Measurements from ENCODE around the gene LGR6. TPM values are rescaled to one million over a fixed set of nuclear protein-coding genes. Genes with fewer than 3 reads are reported as not detected.
"Not testable (repeated sequence)": the region's sequence is repeated elsewhere in the genome, so short reads cannot be mapped to it uniquely, and the experiment has no call there.

Gene LGR6
- total RNA-seq, 1 donor from 2014 or later, result 0.53 TPM

DNA sequence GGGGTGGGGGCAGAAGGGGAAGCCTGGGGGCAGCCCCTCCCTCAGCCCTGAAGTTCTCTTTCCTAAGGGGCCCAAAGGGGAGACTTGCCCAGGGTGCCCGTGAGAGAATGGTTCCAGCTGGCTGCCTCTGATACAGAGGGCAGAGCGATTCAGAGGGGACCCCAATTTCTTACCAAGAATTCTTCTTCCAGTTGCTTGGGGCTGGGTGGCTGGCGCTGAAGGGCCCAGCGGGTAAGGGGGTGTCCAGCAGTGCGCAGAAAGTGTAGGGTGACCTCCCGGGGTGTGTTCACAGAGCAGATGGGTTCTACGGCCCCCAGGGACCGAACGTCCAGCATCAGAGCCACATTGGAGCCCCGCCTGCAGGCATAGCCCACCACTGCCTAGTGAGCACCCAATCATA, 35.7 kb upstream of the LGR6 start:
- ATAC-seq, result no peak
- DNase-seq (ENCODE audit: low spot score), result no peak
- intact Hi-C loops (cut with DNase I), result no loop called here

DNA sequence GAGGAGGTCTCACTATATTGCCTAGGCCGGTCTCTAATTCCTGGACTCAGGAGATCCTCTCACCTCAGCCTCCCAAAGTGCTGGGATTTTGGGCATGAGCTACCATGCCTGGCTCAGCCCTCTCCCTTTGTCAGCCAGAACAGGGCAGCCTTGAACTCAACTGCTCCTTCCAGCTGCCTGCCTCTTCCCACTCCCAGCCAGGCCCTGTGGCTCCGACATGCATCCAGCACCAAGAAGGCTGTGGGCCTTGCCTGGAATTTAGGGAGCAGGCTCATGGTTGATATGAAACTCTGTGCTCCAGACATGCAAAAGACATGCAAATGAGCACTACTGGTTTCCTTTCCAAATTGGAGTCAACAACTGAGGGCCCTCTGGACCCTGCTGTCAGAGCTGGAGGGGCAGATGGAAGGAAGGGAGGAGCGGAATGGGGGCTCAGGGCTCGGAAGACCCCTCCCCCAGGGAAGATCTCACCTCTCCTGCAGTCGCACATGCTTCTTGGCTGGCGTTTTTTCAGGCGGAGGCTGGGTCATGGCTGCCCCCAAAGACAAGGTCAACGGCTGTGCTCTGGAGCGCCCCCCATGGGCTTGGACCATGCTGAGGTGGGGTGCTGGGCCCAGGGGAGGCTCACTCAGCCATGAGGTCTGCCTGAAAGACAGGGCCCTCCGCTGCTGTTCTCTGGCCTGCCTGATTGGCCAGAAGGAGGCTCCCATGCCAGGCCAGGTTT, 34.6 kb upstream of the LGR6 start:
- intact Hi-C loops (cut with DNase I), result no loop called here
- ATAC-seq, result no peak
- DNase-seq (ENCODE audit: low spot score), result no peak

DNA sequence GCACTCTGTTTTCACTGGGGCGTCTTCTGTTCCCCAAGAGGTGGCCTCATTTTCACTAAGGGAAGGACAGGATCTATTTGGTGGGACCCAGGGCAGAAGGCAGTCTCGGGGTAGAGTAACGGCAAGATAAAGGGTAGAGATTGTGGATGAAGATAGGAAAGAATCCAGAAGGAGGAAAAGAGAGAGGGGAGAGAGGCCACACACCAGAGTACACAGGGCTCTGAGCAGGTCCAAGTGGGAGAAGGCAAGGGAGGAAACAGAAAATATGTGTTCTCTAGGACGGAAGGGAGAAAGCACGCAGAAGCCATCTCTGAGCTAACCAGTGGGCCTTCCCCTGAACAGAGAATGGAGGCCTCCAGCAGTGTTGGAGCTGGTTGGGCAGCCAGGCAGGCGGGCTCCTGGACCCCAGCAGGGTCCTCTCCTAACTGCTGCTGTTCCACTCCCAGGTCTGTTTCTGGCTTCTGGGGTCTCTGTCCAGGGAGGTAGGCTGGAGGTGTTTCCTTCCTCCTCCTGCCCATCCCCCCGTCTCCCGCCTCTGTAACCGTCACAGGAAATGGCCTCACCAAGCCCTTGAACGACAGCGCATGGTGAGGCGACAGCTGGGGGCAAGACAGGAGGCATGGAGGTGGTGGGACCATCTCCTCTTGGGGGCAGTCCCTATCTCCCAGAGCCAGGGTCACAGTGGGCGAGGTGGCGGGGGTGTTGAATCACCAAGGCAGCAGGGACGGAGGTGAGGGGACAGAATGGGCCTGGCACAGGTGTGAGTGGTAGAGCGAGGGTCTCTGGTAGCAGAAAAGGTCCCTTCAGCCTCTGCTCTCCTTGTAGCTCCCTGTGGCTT, 33.8 kb upstream of the LGR6 start:
- ATAC-seq, result no peak
- DNase-seq (ENCODE audit: low spot score), result no peak
- intact Hi-C loops (cut with DNase I), result no loop called here

DNA sequence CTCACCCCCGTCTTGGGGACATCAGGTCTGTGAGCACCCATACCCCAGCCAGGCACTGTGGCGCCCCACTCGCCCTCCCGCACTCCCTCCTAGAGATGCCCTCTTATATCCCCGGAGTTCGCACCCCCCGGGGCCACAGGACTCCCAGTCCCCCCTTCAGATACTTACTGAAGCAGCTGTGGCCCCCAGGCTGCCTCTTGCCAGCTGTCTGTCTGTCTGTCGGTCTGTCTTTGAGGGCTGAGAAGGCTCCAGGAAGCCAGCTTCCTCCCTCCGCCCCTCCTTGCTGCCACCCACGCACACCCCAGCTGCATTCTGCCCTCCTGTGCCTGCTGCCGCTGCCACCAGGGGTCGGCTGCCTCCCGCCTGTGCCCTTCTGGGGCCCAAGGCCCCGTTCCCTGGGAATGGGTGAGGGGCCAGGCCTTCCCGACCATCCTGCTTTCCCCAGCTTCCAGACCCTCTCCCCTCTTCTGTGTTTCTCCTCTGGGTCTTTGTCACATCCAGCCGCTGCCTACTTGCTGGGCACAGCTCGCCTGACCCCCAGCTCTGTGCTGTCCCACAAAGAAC, 33.1 kb upstream of the LGR6 start, which contains the start of gene PTPN7:
Gene PTPN7, minus strand, starts transcription at position 226 of the 564 bp plus-strand sequence. CDS start 1,200 bp downstream, outside the sequence.
- intact Hi-C loops (cut with DNase I), result no loop called here
- no peak for DNase-seq (ENCODE audit: low spot score)
- ATAC-seq, result no peak

DNA sequence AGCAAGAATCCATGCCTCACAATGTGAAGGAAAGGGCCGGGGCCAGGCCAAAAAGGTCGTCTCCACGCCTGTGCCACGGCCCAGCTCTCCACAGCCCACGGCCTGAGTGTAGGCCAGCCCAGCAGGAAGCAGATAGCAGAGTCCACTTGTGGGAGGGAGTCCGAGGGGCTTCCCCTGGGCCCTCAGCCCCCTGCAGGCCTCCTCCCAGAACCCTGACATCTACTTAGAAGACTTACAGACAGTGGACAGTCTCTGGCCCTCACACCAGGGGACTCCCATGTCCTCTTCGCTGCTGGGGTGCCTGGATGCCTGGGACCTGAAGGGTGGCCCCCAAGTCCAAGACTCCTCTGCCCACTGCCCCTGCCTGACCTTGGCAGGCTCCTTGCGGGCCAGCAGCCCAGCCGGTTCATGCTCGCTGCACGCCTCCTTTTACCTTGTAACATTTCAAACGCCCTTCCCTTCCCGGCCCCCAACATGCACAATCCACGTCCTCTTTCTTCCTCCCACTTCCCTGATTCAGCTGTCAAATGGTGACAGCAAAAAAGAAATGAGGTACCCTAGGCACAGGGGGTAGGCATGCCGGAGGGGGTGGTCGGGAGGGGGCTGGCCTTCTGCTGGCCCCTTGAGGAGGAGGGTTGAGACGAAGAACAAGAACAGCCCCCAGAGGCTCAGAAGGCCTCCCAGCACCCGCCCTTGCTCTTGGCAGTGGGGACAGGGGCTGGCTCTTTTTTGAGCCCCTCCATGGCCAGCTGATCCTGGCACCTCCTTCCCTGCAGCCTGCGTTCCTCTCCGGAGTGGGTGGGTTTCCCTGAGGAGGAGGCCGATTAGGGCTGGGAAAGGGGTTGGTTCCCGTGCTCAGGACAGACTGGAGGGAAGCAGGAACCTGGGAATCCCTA, 32.2 kb upstream of the LGR6 start:
- DNase-seq (ENCODE audit: low spot score) (no peak), ATAC-seq (no peak)
- intact Hi-C loops (cut with DNase I), result no loop called here

DNA sequence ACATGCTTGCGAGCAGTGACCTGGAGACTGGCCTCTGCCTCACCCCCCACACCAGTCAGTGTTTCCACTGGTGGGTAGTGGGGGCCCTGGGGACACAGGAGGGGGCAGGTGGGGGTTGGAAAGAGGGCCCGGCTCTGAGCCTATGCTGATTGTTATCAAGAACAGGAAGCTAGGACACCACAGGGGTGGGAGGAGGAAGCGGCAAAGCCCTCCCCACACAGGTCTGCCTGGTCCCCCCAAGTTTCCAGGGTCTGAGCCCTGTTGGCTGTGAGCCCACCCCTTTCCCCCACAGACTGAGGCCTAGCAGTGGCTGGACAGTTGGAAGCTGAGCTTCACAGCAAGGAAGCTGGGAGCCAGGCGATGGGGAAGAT, 31.6 kb upstream of the LGR6 start:
- intact Hi-C loops (cut with DNase I), result no loop called here
- no peak for DNase-seq (ENCODE audit: low spot score)
- ATAC-seq, result no peak

DNA sequence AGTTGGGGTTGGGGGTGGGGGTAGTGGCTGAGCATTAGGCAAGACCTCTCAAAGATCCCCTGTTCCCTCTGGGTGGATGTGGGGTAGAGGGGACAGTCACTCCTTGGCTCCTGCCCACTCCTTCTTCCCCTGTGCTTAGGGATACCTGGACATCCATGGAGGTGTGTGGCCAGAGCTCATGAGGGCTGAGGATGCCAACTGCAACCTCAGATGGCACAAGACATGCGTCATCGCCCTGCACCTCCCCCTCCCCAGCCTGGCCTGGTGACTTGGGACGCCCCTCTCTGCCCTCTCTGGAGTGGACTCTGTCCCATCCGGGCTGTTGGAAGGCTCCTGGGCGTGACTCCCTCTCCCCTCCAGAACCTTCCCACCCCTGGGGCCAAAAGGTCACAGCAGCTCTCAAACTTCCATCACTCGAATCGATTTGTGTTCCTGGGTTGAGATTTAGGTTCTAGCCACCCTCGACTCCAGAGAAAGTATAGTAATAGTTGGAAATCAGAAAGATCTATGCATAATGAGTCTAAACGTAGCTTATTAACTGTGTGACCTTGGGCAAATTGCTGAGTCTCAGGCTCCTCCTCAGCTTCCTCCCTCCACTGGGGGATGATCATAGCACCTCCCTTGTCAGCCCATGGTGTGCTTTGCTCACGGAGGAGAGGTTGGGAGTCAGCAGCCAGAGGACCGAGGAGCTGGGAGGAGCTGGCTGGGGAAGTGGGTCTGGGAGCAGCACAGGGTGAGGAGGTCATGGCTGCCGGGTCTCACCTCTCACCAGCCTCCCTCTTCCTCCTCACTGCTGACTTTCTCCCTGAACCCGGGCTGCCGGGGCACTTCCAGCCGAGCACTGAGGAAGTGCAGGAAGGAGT, 30.9 kb upstream of the LGR6 start:
- intact Hi-C loops (cut with DNase I), result no loop called here
- peak; percentile 3 for ATAC-seq
- DNase-seq (ENCODE audit: low spot score), result no peak

DNA sequence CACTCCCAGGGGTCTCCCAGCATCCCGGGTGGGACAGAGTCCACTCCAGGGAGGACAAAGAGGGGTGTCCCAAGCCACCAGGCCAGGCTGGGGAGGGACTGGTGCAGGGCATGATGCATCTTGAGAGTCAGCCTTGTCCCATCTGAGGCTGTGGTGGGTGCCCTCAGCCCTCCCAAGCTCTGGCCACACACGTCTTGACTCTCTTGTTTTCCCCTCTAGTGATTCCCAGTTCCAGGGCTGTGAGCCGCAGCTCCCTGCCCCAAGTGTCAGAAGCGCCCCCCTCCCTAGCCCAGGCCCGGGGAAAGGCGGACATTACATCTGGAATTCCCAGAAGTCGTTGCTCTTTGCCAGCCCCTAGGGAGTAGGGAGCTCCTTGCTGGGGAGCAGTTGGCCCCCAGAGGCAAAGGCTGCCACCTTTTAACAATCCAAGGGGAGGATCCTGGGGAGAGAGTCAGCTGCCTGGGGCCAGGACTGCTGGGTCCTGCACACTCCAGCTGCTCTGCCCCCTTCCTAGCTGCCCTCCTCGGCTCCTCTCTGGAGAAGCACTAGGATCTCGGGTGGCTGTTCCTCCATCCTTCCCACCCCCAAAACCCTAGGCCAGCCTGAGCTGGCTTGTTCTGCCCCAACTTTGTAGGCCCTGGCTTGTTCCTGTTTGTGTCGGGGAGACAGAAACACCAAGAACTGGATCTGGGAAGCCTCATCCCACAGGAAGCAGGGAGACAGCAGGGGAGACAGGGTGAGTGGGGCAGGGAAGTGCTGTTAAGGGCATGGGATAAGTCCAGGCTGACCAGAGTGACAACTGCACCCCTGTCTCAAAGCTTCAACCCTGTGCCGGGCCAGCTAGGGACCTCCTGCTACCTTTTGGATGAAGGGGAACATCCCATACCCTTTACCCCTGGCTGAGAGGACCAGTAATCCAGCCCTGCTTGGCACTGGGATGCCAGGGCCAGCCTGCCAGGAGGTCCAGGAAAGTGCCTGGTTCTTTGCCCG, 30.0 kb upstream of the LGR6 start:
- intact Hi-C loops (cut with DNase I), result no loop called here
- ATAC-seq, result no peak
- no peak for DNase-seq (ENCODE audit: low spot score)

DNA sequence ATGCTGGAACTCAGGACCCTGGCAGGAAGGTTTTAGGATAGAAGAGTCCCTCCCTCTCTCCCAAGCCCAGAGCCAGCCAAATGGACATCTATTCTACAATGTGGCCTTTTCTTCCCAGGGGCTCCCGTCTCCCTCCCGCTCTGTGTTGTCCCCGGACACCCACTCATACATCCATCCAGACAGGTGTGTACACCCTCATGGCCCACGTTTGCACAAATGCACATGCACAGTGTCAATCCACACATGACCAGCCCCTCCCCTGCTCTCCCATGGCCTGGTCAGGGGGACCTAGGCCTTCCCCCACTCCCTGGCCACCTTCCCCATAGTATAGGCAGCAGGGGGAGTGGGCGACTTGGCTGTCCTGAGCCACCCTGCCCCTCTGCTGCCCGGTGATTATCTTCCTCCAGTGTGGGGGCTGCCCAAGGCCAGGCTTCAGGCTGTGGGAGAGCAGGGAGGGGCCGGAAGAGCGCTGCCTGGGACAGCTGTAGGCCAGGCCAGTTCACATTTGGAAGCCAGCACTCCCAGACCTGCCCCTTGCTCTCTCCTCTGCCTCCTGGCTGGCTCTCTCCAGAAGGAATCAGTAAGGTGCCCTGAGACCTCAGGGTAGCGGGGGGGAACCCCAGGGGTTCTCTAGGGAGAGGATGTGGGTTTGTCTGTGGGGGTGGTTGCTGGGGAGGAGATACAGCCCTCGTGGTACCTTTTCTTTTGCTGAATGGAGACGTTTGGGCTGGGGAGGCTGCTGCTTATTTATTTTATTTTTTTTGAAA, 29.1 kb upstream of the LGR6 start:
- peak; percentile 47 for ATAC-seq
- DNase-seq (ENCODE audit: low spot score), result no peak
- intact Hi-C loops (cut with DNase I), result no loop called here

DNA sequence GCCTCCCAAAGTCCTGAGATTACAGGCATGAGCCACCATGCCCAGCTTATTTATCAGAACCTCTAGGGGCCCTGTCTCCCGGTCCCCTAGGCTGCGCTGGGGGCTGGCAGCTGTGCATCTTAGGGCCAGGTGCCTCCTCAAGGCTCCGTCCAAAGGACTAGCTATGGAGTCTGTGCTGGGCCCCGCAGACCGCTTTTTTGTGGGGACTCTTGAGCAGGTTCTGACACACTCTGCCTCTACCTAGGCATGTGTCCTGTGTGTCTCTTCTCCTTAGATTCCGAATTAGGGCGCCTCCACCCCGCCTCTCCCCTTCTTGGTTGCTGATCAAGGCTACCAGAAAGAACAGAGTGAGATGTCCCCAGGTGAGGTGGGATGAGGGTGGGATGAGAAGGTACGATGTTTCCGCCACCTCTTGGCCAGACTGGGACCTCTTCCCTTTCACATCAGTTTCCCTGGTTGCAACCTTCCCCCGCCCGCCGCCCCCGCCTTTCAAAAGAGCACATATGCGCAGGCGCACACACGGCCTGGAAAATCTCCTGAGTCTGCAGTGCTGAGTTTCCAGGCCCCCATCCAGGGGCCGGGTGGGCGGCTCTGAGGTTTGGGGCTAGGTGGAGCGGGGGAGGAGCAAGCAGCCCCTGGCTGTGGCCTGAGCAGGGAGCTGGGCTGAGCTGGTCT, 28.2 kb upstream of the LGR6 start:
- peak; percentile 63 for ATAC-seq
- intact Hi-C loops (cut with DNase I), result no loop called here
- DNase-seq (ENCODE audit: low spot score), result no peak

DNA sequence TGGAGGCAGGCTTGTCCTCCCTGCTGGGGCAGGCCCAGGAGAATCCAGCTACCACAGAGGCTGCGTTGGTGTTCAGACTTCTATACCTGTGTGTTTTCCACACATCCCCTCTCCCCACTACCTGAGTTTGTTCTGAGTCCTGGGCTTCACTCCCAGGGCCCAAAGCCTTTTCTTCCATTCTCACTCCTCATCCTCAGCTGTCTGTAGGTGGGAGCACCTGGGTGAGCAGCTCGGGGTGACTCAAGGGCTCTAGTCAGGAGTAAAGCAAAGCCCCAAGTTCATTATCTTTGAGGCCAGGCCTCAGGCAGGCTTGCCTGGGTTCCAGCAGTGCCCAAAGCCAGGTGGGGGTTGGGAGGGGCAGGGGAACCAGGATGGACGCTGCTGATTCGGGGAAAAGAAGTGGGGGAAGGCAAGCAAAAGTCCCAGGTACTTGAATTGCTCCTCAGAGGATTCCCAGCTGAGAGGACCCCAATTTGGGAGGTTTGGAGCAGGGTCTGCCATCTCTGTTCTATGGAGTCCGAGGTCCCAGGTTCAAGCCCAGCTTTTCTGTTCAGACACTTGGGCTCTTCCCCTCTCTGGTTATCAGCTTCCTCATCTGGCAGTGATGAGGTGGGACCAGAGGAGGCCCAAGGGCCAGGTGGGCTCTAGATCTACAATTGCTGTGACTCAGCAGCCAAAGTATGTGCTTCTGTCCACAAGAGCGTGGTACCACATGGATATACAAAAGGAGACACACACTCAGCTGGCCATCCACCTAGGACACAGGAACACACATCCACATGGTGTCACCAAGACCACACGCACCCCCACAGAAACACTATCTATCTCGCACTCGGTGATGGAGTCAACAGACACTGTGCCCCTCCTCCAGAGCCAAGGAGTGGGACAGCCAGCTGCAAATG, 27.4 kb upstream of the LGR6 start:
- no peak for ATAC-seq
- intact Hi-C loops (cut with DNase I), result no loop called here
- no peak for DNase-seq (ENCODE audit: low spot score)

DNA sequence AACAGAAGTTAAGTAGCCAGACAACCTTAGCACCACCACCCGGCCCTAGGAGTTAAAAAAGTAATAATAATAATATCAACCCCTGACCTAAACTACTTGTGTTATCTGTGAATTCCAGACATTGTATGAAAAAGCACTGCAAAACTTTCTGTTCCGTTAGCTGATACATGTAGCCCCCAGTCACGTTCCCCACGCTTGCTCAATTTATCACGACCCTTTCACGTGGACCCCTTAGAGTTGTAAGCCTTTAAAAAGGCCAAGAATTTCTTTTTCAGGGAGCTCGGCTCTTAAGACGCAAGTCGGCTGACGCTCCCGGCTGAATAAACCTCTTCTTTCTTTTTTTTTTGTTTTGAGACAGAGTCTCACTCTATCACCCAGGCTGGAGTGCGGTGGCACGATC, 26.5 kb upstream of the LGR6 start:
- ATAC-seq; intact Hi-C loops (cut with DNase I); DNase-seq (ENCODE audit: low spot score): not testable (repeated sequence)

DNA sequence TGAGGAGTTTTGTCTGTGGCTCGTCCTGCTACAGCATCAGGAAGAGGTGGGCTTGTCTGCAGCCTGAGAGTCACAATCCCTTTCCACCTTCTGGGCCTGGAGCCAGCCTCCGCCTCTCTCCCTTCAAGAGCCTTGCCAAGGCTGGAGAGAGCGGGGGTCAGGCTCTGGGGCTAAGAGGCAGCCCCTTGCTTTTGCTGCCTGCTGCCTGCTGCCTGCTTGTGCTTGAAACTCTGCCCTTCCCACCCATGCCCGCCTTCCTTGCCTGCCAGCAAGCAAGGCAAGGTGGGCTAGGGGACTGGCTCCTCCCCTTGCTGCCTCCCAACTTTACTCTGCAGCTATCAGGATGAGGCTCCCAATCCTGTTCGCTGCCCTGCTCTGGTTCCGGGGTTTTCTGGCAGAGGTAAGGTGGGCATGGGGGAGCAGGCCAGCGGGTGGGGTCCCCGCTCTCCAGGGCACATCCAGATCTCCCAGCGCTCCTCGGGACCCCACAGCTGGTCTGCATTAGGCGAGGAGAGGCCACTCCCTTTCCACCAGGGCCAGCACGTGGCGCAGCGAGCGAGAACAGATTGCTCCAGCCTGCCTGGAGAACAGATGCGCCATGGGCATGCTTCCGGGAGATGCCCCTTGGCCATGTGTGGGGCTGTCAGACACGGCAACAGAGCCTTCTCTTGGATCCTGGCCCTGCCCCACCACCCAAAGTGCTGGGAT, 25.7 kb upstream of the LGR6 start:
- DNase-seq (ENCODE audit: low spot score) (no peak), ATAC-seq (peak; percentile 76)
- intact Hi-C loops (cut with DNase I), result no loop called here

DNA sequence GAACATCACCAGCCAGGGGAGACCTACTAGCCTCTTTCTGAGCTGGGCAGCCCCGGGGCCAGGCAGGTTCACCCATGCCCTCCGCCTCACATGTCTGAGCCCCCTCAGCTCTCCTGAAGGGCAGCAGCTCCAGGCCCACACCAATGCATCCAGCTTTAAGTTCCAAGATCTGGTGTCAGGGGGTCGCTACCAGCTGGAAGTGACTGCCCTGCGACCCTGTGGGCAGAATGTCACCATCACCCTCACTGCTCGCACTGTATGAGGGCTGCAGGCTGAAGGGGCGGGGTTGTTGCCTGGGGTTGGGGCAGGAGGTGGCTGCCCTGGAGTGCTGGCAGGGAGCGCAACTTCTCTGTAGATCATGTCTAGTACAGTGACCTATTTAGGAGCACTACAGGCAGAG, 24.7 kb upstream of the LGR6 start:
- intact Hi-C loops (cut with DNase I), result no loop called here
- no peak for DNase-seq (ENCODE audit: low spot score)
- ATAC-seq, result no peak
